ENCODE results near the gene ASCL2.
"Not testable (repeated sequence)": the region's sequence is repeated elsewhere in the genome, so short reads cannot be mapped to it uniquely, and the experiment has no call there.

Gene ASCL2

GRCh38 chr11:2289859-2290258, 19.5 kb upstream of the ASCL2 start:
- Histone ChIP-seq H3K27me3 (ENCODE audit: insufficient read depth, low read depth, severe bottlenecking) (peaks cover 61% of the 10 kb centered on the region), H3K4me3 (ENCODE audit: low read depth, low read length) (no peak overlapping the region), H3K27ac (no peak overlapping the region), H3K36me3 (no peaks in the 10 kb centered on the region), H3K9me3 (ENCODE audit: severe bottlenecking) (no peaks in the 10 kb centered on the region)
- DNase-seq: no peak
- TF ChIP-seq CTCF (IDR thresholded peaks at IDR 0.05; ENCODE audit: low read depth, low read length): no peak

DNA sequence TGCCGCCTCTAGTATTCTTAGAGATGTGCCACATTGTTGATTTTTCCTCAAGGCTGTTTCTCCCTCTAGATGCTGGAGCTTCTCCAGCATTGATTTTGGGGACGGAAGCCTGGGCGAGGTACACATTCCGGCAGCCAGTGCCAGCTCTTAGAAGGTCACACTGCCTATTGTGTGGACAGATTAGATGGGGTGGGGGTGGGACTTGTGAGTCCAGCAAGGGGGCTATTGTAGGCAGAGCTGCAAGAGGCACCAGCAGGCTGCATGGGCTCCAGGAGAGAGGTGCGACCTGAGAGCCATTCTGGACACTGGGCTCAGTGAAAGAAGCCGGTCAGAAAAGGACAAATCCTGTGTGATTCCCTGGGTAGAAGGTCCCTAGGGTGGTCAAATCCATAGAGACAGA, 19.0 kb upstream of the ASCL2 start:
- Histone ChIP-seq H3K4me3 (ENCODE audit: low read depth, low read length) (no peak overlapping the region), H3K36me3 (no peaks in the 10 kb centered on the region), H3K27ac (no peak overlapping the region), H3K9me3 (ENCODE audit: severe bottlenecking) (no peaks in the 10 kb centered on the region), H3K27me3 (ENCODE audit: insufficient read depth, low read depth, severe bottlenecking) (peaks cover 61% of the 10 kb centered on the region)
- no peak for TF ChIP-seq CTCF (IDR thresholded peaks at IDR 0.05; ENCODE audit: low read depth, low read length)
- no peak for DNase-seq

GRCh38 chr11:2287091-2287490, 16.7 kb upstream of the ASCL2 start:
- peak; percentile 5 for DNase-seq
- Histone ChIP-seq H3K4me3 (ENCODE audit: low read depth, low read length) (no peak overlapping the region), H3K27me3 (ENCODE audit: insufficient read depth, low read depth, severe bottlenecking) (peaks cover 69% of the 10 kb centered on the region), H3K27ac (no peak overlapping the region), H3K36me3 (no peaks in the 10 kb centered on the region), H3K9me3 (ENCODE audit: severe bottlenecking) (peaks cover 9% of the 10 kb centered on the region)
- TF ChIP-seq CTCF (IDR thresholded peaks at IDR 0.05; ENCODE audit: low read depth, low read length): no peak

GRCh38 chr11:2286350-2286749, 16.0 kb upstream of the ASCL2 start:
- H3K27ac ChIP-seq; H3K36me3 ChIP-seq; H3K9me3 ChIP-seq (ENCODE audit: severe bottlenecking); H3K4me3 ChIP-seq (ENCODE audit: low read depth, low read length); DNase-seq: not testable (repeated sequence)
- peaks cover 77% of the 10 kb centered on the region for H3K27me3 ChIP-seq (ENCODE audit: insufficient read depth, low read depth, severe bottlenecking)

GRCh38 chr11:2280208-2280607, 9.8 kb upstream of the ASCL2 start:
- no peaks in the 10 kb centered on the region for H3K36me3 ChIP-seq
- TF ChIP-seq CTCF (IDR thresholded peaks at IDR 0.05; ENCODE audit: low read depth, low read length): no peak
- DNase-seq: no peak
- peaks cover 18% of the 10 kb centered on the region for H3K9me3 ChIP-seq (ENCODE audit: severe bottlenecking)
- H3K27me3 ChIP-seq (ENCODE audit: insufficient read depth, low read depth, severe bottlenecking): peaks cover 86% of the 10 kb centered on the region
- no peak overlapping the region for H3K27ac ChIP-seq
- H3K4me3 ChIP-seq (ENCODE audit: low read depth, low read length): no peak overlapping the region

- H3K36me3 ChIP-seq: no peaks in the 10 kb centered on the region
- TF ChIP-seq CTCF (IDR thresholded peaks at IDR 0.05; ENCODE audit: low read depth, low read length): no peak
- no peak overlapping the region for H3K4me3 ChIP-seq (ENCODE audit: low read depth, low read length)
- no peak for DNase-seq
- peaks cover 15% of the 10 kb centered on the region for H3K9me3 ChIP-seq (ENCODE audit: severe bottlenecking)
- no peak overlapping the region for H3K27ac ChIP-seq
- H3K27me3 ChIP-seq (ENCODE audit: insufficient read depth, low read depth, severe bottlenecking): peaks cover 86% of the 10 kb centered on the region
Measured at GRCh38 chr11:2277933-2278523, 7.6 kb upstream of the ASCL2 start.
